NCI-H1436 treated with DMSO at 0.1 percent for 48 hours (cell line): Measurements from ENCODE around the gene MTA3.

ENCODE experiments used
- DNase-seq: peaks from one replicate; lab custom pipeline; 2025; lab: John Stamatoyannopoulos, UW

MTA3 gene

DNA sequence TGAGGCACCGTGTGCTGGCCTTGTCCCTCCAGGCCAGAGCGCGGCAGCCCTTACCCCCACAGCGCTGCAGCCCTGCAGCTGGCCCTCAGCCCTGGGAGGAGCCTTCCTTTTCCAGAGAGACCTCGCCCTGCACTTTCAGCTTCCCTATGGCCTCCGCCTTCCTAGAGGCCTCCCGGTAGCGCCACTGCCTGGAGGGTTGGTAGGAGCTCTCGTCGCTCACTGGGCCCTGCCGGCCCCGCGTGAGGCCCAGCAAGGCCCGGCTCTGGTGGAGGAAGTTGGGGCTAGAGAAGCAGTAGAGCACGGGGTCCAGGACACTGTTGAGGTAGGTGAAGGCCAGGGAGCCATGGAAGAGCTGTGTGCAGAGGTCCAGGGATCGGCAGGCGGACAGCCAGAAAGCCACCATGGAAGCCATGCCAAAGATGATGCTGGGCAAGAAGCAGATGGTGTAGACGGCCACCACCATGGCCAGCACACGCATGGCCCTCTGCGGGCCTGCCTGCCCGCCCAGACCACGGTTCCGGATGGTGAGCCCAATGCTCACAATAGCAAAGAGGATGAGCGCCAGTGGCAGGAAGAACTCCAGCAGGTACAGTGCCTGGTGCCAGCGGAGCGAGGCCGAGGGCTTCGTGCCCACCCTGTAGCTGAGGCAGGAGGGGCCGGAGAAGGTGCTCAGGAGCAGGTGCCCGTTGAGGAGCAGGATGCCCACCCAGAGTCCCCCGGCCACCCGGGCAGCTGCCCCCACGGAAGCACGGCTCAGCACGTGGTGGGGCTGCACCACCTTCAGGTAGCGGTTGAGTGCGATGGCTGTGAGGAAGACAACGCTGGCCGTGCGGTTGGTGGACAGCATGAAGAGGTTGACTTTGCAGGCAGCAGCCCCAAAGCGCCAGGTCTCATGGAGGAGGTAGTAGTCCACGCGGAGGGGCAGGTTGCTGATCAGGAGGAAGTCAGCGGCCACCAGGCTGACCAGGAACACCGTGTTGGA lies 194.7 kb downstream of the MTA3 start:
- DNase-seq, result no peak

GRCh38 chr2:42764096-42764495 lies 195.7 kb downstream of the MTA3 start, which contains the start of gene OXER1:
Gene OXER1, minus strand, starts transcription at chr2:42764135. Its CDS starts 73 bp downstream, at chr2:42764062.
- no peak for DNase-seq

DNA sequence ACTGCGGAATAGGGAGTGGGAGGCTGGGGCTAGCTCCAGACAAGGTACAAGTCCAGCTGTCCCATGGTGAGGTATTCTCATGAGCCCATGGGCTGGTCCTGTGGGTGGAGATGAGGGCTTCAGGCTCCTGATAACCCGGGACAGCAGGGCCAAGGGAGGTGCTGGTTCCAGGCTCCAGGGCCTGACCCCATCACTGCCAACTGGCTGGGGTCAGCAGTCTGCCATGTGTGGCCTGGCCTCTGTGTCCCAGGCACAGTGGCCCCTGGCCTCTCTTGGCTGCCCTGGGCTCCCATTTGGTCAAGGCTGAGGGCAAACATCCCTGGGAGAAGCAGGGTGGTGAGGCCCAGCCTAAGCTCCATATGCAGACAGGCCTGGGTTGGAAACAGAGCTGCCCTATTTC lies 196.5 kb downstream of the MTA3 start:
- DNase-seq, result no peak

DNA sequence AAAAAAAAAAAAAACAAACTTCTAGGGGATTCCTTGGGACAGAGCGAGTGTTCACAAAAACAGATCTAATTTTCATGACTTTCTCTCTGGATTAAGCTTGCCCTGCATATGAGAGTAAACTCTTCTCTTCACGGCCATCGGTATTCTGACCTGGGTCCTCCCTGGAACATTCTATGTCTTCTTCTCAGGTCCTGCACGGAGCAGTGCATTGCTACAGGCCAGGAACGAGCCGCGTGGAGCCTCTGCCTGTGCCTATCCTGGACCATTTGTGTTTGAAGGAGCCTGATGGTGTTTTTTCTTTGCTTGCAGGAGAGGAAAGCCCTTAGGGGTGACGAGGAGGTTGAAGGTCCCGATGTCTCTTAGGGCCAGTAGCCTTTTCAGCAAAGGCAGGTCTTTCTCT lies 197.3 kb downstream of the MTA3 start:
- DNase-seq, result no peak

DNA sequence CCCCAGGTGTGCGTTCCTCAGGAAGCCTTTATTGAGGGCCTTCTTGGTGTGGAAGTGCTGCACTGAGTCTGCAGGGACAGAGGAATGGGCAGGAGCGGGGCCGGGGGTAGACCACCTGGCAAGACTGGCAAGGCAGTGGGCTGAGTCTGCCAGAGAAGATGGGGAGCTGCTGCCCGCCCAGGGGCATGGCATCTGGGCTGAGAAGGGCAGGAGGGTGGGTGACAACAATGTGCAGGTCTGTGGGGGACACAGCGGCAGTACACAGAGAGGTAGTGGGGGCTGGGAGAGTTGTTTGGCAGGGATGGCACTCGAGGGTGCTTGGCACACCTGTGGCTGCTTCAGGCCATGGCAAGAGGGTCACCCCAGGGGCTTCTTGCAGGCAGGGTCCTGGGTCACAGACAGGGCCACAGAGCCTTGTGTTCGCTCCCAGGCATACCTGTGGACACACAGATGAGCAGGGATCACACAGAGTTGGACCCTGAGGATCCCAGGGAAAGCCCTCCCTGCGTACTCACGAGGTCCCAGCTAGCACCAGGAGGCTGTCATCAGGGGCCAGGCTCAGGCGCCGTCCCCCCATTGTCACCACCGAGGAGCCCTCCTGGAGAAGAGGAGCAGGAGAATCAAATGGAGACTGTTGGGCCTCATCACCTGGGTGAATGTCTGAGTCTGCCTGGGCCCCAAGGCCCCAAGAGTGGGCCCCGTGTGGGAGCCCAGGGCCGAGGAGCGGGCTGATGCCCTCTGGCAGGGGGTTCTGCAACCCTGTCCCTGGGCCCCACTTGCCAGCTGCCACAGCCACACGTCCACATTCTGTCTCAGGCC lies 198.9 kb downstream of the MTA3 start:
- no peak for DNase-seq

GRCh38 chr2:42767899-42768705 lies 199.7 kb downstream of the MTA3 start:
- DNase-seq, result no peak

- DNase-seq, result no peak
Measured at GRCh38 chr2:42768706-42769256, 200.3 kb downstream of the MTA3 start.

- DNase-seq, result no peak
Measured at GRCh38 chr2:42769583-42770287, 201.3 kb downstream of the MTA3 start.

GRCh38 chr2:42770288-42771131 lies 202.1 kb downstream of the MTA3 start:
- no peak for DNase-seq

- DNase-seq, result no peak
Measured at GRCh38 chr2:42771546-42772153, 203.2 kb downstream of the MTA3 start.

DNA sequence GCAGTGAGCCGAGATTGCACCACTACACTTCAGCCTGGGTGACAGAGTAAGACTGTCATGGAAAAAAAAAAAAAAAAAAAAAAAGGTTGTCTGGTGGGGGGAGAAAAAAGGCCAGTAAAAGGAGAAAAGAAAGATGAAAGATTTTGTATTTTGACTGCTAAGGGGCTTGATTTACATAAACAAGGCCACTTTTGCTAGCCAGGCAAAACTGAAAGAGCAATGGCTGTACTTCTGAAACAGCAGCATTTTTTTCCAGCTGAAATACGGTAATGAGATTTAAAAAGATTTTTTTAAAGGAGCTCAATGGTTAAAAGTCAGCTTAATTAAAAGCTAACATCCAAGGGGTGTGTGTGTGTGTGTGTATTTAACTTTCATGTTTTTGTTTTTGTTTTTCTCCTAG lies 206.8 kb downstream of the MTA3 start:
- DNase-seq, result no peak

- DNase-seq, result no peak
Measured at GRCh38 chr2:42775810-42776209, 207.4 kb downstream of the MTA3 start.

GRCh38 chr2:42777883-42778805 lies 209.7 kb downstream of the MTA3 start:
- DNase-seq, result no peak

- no peak for DNase-seq
Measured at GRCh38 chr2:42781181-42781580, 212.7 kb downstream of the MTA3 start.

GRCh38 chr2:42783511-42783910 lies 215.1 kb downstream of the MTA3 start:
- no peak for DNase-seq

- no peak for DNase-seq
Measured at GRCh38 chr2:42784204-42784880, 215.9 kb downstream of the MTA3 start.

DNA sequence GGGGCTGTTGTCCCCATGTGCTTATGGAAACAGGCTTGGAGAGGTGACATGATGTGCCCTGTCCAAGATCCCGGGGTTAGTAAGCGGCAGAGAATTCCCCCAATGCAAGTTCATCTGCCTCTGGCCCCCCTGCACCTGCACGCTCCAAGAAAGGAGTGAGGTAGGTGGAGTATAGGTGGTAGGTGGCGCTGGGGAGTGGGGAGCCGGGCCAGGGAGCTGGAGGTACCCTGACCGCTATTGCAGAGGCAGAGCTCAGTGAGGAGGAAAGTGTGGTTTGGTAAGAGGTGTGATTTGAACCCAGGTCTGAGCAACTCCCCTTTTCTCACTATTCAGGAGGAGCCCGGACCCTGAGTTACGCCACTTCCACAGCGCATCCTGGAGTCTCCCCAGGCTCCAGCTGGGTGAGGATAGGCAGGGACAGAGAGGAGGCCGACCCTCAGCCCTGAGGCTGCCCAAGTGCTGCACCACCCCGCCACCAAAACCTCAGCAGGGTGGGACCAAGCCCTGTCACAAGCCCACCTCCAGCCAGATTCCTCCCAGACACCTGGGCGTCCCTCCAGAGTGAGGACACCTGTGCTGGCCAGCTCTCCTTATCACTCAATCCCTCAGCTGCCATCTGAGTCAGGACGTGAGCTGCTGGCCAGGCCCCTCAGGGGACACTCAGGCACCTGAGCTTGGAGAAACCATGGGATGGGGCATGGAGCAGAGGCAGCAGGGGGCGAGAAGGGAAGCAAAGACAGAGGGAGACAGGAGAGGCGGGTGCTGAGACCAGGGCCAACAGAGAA lies 218.3 kb downstream of the MTA3 start:
- DNase-seq, result no peak
